Panc1 (cell line): ENCODE results near the gene DSC3. TPM values are rescaled to one million over a fixed set of nuclear protein-coding genes. Genes with fewer than 3 reads are reported as not detected.

Experiments
- ATAC-seq: fragments of 200-7000 bp; cut with Tn5 transposase; 2 replicates; pipeline ENCODE4 v1.9.1; 2020; ENCODE audit warnings: mild to moderate bottlenecking, moderate library complexity
- BruUV-seq: library from RNA; stranded (reverse); fragments of 400-500 nt; replicated peaks from 2 replicates; lab custom pipeline; 2021; lab: Mats Ljungman, UMichigan
- CTCF ChIA-PET: fragments of 300-600 bp; sonication (Branson Sonifier 250); formaldehyde crosslinking; loops from one replicate; lab custom pipeline; 2022; ENCODE audit warnings: antibody characterized with exemption; lab: Charles Lee
- POLR2A ChIA-PET: fragments of 300-600 bp; sonication (Branson Sonifier 250); formaldehyde crosslinking; loops from one replicate; lab custom pipeline; 2022; ENCODE audit warnings: antibody characterized with exemption; lab: Charles Lee
- DNase-seq: peaks from one replicate; pipeline ENCODE4 v3.0.0-alpha.2; 2010; ENCODE audit warnings: low read depth, low spot score
- H3K27ac ChIP-seq: 2 replicates; pipeline ENCODE4 v1.5.1; 2011; ENCODE audit warnings: mild to moderate bottlenecking, low read length, inconsistent platforms
- H3K27me3 ChIP-seq: fragments of 200-500 bp; sonication (Bioruptor generic); 2 replicates; pipeline ENCODE4 v1.6.0; 2014; ENCODE audit warnings: low read length, inconsistent platforms; ENCODE audit not compliant: control insufficient read depth, insufficient read depth
- H3K36me3 ChIP-seq: fragments of 200-500 bp; sonication (Bioruptor generic); 2 replicates; pipeline ENCODE4 v1.5.1; 2014; ENCODE audit warnings: inconsistent platforms, mild to moderate bottlenecking, low read length, moderate library complexity; ENCODE audit not compliant: control insufficient read depth, insufficient read depth
- H3K4me1 ChIP-seq: 2 replicates; pipeline ENCODE4 v1.5.1; 2011; ENCODE audit warnings: inconsistent platforms, mild to moderate bottlenecking, low read length, moderate library complexity; ENCODE audit not compliant: control insufficient read depth, insufficient read depth
- H3K4me3 ChIP-seq, 2 experiments: 2 replicates each; pipeline ENCODE4 v1.5.1; 2011 to 2012; ENCODE audit warnings: low read depth in 2 of 2, low read length in 2 of 2, mild to moderate bottlenecking in 2 of 2, inconsistent platforms in 1 of 2, moderate library complexity in 1 of 2
- H3K9me3 ChIP-seq: fragments of 200-500 bp; sonication (Bioruptor generic); 2 replicates; pipeline ENCODE4 v1.5.1; 2014; ENCODE audit warnings: low read depth, mild to moderate bottlenecking, inconsistent platforms, low read length, moderate library complexity; ENCODE audit not compliant: control insufficient read depth, insufficient read depth
- CTCF ChIP-seq: fragments of 450-650 bp; IDR thresholded peaks from 2 replicates; pipeline ENCODE4 v1.5.1; 2017; ENCODE audit warnings: mild to moderate bottlenecking
- POLR2AphosphoS5 ChIP-seq: IDR thresholded peaks from 2 replicates; pipeline ENCODE4 v1.6.1; 2012; ENCODE audit warnings: mild to moderate bottlenecking, low read depth, low read length, moderate library complexity
- REST ChIP-seq, 2 experiments: IDR thresholded peaks; 2 replicates each; pipeline ENCODE4 v1.6.1; 2011 to 2012; ENCODE audit warnings: low read depth in 2 of 2, control low read depth in 1 of 2, low read length in 1 of 2, mild to moderate bottlenecking in 1 of 2, moderate library complexity in 1 of 2; ENCODE audit not compliant: insufficient read depth in 1 of 2
- SIN3A ChIP-seq: IDR thresholded peaks from 2 replicates; pipeline ENCODE4 v1.6.1; 2012; ENCODE audit warnings: low read depth, mild to moderate bottlenecking, low read length, moderate library complexity, borderline replicate concordance; ENCODE audit not compliant: insufficient read depth
- TCF7L2 ChIP-seq: IDR thresholded peaks from 2 replicates; pipeline ENCODE4 v1.6.1; 2011; ENCODE audit warnings: mild to moderate bottlenecking, low read depth, low read length, inconsistent platforms
- in situ Hi-C: cut with HindIII; loops from 2 replicates; pipeline ENCODE4 v1.10.0; 2016; ENCODE audit warnings: low sequenced_read_pairs, low pct_unique_long_range_greater_than_20kb
- intact Hi-C: fragments of 100-400 bp; cut with micrococcal nuclease; formaldehyde crosslinking; loops from one replicate; pipeline ENCODE4 v1.10.0; 2022; ENCODE audit not compliant: unreplicated experiment
- total RNA-seq: library from RNA; stranded (reverse); gene quantifications from one replicate; pipeline ENCODE4 v1.2.1, GENCODE V29; 2021; ENCODE audit not compliant: unreplicated experiment

DSC3 gene
- total RNA-seq, 1 experiment from 2014 or later = 0.23 TPM

- DNase-seq = no peak
- no peak overlapping the region for H3K27ac ChIP-seq
- H3K9me3 ChIP-seq = no peaks in the 10 kb centered on the region
- TF ChIP-seq TCF7L2 (no peak), SIN3A (no peak), POLR2AphosphoS5 (no peak), CTCF (no peak)
- no peak overlapping the region for H3K4me3 ChIP-seq
- no peaks in the 10 kb centered on the region for H3K27me3 ChIP-seq
- BruUV-seq = no TSS peak
- intact Hi-C loops = no loop called here
- no peaks in the 10 kb centered on the region for H3K36me3 ChIP-seq
- H3K4me1 ChIP-seq = no peaks in the 10 kb centered on the region
- POLR2A ChIA-PET = no interaction called here
- ATAC-seq = no peak
- CTCF ChIA-PET = interaction anchor here (0.7 kb wide), 1 partner anchor 580 kb away, joined by 16 read pairs; no protein-coding TSS in a partner anchor
- in situ Hi-C loops = no loop called here
Observed at GRCh38 chr18:30967701-30968100, 74.8 kb downstream of the DSC3 start.

- BruUV-seq = no TSS peak
- ChIA-PET POLR2A (no interaction called here), CTCF (no interaction called here)
- DNase-seq (no peak), ATAC-seq (no peak)
- Histone ChIP-seq H3K9me3 (no peaks in the 10 kb centered on the region), H3K27me3 (no peaks in the 10 kb centered on the region), H3K4me1 (no peaks in the 10 kb centered on the region), H3K4me3 (no peak overlapping the region), H3K36me3 (no peaks in the 10 kb centered on the region), H3K27ac (no peak overlapping the region)
- TF ChIP-seq REST (IDR thresholded peaks at IDR 0.05; ENCODE audit: insufficient read depth in 1 of 2, low read depth in 2 of 2, low read length in 1 of 2) (no peak), CTCF (no peak), SIN3A (no peak), TCF7L2 (no peak), POLR2AphosphoS5 (no peak)
- in situ Hi-C loops = no loop called here
- intact Hi-C loops = no loop called here
Observed at GRCh38 chr18:30965237-30965636, 77.3 kb downstream of the DSC3 start.
